Right lobe of liver (tissue), 4 donors: ENCODE data around the gene TGFA.

Experiments
- POLR2A ChIP-seq: fragments of 450-650 bp; IDR thresholded peaks from one replicate; pipeline ENCODE4 v1.6.1; 2017; ENCODE audit warnings: antibody characterized with exemption, mild to moderate bottlenecking
- TF ChIP-seq, protein P1 (sequence below), 4 donors: fragments of 200-600 bp in 3 of 4; fragments of 450-650 bp in 1 of 4; IDR thresholded peaks; one replicate each; pipeline versions ENCODE4 v1.5.1 to v1.8.0; 2016 to 2022; ENCODE audit warnings: antibody characterized with exemption in 4 of 4, mild to moderate bottlenecking in 2 of 4
- donor health status: DM: no; HTN: no; CAD: no.
- donor health status: DM: no; HTN: no; CAD: no.
- donor health status: DM: no; HTN: yes; CAD: no.

DNA sequence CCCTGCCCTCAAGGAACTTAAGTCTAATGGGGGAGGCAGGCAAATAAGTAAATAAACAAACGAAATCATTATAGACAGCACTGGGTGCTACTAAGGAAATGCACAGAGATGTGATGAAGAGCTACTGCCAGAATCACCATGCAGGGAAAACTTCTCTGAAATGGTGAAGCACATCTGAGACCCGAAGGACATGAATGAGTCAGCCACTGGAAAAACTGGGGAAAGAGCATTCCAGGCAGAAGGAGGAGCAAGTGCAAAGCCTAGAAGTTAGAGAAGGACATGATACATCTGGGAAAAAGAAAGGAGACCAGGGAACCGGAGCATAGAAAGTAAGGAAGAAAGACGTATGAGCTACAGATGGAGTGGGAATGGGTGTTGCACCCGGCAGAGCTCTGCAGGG lies 56.8 kb downstream of the TGFA start:
- TF ChIP-seq, protein P1, sequence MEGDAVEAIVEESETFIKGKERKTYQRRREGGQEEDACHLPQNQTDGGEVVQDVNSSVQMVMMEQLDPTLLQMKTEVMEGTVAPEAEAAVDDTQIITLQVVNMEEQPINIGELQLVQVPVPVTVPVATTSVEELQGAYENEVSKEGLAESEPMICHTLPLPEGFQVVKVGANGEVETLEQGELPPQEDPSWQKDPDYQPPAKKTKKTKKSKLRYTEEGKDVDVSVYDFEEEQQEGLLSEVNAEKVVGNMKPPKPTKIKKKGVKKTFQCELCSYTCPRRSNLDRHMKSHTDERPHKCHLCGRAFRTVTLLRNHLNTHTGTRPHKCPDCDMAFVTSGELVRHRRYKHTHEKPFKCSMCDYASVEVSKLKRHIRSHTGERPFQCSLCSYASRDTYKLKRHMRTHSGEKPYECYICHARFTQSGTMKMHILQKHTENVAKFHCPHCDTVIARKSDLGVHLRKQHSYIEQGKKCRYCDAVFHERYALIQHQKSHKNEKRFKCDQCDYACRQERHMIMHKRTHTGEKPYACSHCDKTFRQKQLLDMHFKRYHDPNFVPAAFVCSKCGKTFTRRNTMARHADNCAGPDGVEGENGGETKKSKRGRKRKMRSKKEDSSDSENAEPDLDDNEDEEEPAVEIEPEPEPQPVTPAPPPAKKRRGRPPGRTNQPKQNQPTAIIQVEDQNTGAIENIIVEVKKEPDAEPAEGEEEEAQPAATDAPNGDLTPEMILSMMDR (IDR thresholded peaks at IDR 0.05) = no peak
- no peak for TF ChIP-seq POLR2A
